Coronary artery (tissue), 2 donors: ENCODE data around the gene TBCK.

Source experiments
- DNase-seq: peaks from one replicate; pipeline ENCODE4 v3.0.0-alpha.2; 2017; ENCODE audit warnings: low spot score
- H3K27ac ChIP-seq, 2 donors: fragments of 200-600 bp; sonication (generic); one replicate each; pipeline ENCODE4 v1.5.1; 2016 to 2019
- H3K4me3 ChIP-seq: fragments of 200-600 bp; sonication (generic); 2 replicates; pipeline ENCODE4 v1.5.1; 2016; ENCODE audit warnings: mild to moderate bottlenecking, moderate library complexity
- TF ChIP-seq, protein P1 (sequence below): fragments of 200-600 bp; sonication (generic); IDR thresholded peaks from one replicate; pipeline ENCODE4 v1.5.1; 2019; ENCODE audit warnings: antibody characterized with exemption

TBCK gene

DNA sequence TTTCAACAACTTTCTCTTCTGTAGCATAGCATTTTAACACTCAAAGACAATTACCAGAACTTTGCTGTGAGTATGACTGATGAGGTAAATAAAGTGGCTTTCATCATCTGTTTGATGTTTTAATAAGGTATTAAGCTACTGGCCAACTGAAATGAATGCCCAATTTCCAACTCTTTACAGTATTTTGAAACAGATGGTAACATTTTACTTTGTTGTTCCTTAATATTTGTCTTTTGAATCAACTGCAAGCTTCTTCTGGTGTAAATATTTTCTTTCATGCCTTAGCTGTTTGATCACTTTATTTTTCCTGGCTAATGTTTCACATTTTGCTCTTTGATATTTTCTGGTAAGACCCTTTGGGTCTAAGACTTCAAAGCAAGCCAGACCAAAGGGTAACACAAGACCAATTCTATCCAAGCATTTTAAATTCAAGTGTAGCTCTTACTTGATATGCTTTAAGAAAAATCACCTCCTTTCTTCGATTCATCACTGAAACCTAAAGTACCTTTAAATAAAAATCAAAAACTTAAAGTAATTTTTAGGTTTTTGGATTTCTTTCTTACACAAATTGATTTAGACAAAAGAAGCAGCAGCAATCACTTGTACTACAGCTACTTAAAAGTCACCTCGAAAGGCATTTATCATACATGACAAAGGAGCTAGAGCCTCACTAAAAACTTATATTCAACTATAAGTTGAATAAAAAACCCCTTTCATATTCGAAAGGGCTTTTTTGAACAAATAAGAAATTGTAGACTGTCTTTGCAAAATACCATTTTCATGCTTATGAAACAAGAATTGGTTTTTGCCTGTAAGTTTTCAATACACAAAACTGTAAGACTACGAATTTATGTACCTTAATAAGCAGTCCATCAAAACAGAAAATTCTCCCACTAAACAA lies 57.6 kb downstream of the TBCK start:
- no peak overlapping the region for H3K27ac ChIP-seq
- no peak overlapping the region for H3K4me3 ChIP-seq
- no peak for DNase-seq
- TF ChIP-seq, protein P1, sequence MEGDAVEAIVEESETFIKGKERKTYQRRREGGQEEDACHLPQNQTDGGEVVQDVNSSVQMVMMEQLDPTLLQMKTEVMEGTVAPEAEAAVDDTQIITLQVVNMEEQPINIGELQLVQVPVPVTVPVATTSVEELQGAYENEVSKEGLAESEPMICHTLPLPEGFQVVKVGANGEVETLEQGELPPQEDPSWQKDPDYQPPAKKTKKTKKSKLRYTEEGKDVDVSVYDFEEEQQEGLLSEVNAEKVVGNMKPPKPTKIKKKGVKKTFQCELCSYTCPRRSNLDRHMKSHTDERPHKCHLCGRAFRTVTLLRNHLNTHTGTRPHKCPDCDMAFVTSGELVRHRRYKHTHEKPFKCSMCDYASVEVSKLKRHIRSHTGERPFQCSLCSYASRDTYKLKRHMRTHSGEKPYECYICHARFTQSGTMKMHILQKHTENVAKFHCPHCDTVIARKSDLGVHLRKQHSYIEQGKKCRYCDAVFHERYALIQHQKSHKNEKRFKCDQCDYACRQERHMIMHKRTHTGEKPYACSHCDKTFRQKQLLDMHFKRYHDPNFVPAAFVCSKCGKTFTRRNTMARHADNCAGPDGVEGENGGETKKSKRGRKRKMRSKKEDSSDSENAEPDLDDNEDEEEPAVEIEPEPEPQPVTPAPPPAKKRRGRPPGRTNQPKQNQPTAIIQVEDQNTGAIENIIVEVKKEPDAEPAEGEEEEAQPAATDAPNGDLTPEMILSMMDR = no peak

DNA sequence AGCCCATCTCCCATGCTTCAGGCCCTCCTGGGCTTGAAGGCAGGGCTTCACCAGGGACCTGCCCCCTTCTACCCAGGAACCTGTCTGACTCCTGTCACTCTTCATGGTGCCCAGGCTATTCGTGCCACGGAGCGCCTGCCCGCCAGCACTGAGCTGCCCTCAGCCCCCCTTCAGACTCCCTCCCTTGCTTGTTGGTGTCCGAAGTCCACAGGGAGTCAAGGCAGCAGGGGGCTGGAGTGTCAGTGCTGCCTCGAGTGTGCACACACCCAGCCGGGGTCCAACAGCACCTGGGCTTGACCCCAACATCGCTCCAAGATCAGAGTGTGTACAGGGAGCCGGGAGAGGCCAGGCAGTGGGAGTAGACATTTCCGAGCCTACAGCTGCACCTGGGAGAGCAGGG lies 59.8 kb downstream of the TBCK start:
- TF ChIP-seq, protein P1 = no peak
- H3K4me3 ChIP-seq = no peak overlapping the region
- H3K27ac ChIP-seq = no peak overlapping the region
- DNase-seq = no peak

DNA sequence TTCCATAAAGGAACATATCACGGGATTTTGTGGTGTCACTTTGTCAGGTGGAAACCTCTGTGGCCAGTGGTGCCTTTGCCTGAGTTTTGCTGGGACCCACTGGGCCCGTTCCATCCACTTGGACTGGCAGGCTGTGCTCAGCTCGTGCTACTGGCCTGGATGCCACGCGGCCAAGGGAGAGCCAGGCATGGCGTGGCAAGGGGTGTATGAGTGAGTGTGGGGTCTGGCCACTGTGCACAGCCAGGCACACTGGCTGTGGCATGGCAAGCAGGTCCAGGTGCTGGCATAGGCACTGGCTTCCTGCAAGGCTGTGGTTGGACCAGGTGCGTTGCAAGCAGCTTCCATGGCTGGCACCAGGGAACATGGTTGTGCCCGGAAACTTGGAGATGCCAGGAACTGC lies 60.8 kb downstream of the TBCK start:
- no peak overlapping the region for H3K4me3 ChIP-seq
- no peak for DNase-seq
- TF ChIP-seq, protein P1 = no peak
- H3K27ac ChIP-seq = no peak overlapping the region

DNA sequence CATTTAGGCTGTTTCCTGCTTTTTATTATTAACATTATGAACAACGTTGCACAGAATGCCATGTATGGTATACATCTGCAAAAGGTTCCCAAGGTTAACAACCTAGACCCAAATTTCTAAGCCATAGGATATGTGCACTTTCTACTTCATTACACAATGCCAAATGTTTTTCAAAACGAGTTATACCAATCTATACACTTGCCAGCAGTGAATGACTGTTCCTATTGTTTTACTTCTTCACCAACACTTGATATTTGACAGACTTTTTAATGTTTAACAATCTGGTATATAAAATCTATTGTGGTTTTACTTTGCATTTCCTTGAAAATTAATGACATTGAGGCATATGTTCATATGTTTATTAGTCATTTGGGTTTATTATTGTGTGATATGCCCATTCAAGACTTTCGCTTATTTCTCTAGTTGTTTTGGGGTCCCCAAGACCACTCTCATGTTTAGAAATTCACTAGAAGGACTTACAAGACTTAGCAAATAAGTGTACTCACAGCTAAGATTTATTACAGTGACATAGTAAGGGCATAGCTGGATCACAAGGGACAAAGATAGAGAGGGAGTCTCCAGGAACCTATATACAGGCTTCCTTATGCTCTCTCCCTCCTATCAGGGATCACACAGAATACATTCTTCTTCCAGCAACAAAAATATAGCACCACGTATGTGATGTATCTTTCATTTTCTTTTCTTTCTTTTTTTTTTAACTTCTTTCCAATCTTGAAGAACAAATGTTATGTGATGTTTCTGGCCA lies 62.5 kb downstream of the TBCK start:
- DNase-seq = no peak
- TF ChIP-seq, protein P1 = no peak
- Histone ChIP-seq H3K27ac (no peak overlapping the region), H3K4me3 (no peak overlapping the region)

DNA sequence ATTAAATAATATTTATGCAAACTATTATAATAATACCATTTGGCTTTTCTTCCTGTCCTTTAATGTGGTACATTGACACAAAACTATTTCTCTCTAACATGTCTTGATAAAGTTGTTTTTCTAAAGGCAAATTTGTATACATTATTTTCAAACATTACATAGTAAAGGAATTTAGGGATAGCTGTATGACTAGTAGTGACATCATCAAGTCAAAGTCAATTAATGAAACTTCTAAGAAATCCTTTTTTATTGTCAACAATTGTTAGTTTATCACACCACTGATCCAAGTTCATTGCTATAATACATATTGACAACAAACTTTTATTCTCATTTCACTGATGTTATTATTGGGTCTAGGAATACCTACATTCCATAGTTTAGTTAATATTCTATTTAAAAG lies 68.4 kb downstream of the TBCK start:
- Histone ChIP-seq H3K27ac (no peak overlapping the region), H3K4me3 (no peak overlapping the region)

DNA sequence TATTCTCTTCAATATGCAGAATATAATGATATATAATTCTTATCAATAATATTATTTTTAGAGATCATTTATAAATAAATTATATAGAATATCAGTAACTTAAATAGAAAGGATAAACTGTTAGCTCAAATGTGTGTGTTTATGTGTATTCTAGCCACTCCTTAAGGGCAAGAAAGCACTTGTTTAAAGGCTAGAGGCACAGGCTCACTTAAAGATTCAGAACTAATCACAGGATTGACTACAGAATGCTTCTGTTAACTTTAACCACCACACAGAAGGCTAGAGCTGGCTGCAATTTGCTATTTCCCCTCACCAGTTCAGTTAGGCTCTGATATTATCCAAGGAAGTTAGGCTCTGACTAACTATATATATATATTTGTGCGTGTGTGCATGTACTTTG lies 69.6 kb downstream of the TBCK start:
- DNase-seq = no peak
- TF ChIP-seq, protein P1 = no peak
- H3K27ac ChIP-seq = no peak overlapping the region
- H3K4me3 ChIP-seq = no peak overlapping the region

More for the DNA sequence above, 68.4 kb downstream of the TBCK start:
- no peak for DNase-seq
- TF ChIP-seq, protein P1 = no peak
